Measurements from ENCODE around the gene CROCC. TPM values are rescaled to one million over a fixed set of nuclear protein-coding genes. Genes with fewer than 3 reads are reported as not detected.

The CROCC gene
- total and polyA plus RNA-seq, 9 of the 15 experiments (the other 6 are each of a cell fraction or from before 2014, with no cell fraction given), result 0.17 to 15.4 (median 7.6) TPM

- TF ChIP-seq CHD7 (IDR thresholded peaks at IDR 0.05; ENCODE audit: low read depth, low read length) (no peak), FOSL1 (tag; conservative IDR thresholded peaks at IDR 0.05) (no peak), PRPF4 (IDR thresholded peaks at IDR 0.05; ENCODE audit: insufficient read depth, low read depth, low read length, poor library complexity, severe bottlenecking) (no peak), ZNF197 (CRISPR knock-in tag; IDR thresholded peaks at IDR 0.05; ENCODE audit: low read depth) (no peak), SMARCC2 (IDR thresholded peaks at IDR 0.05; ENCODE audit: low read depth) (no peak), TEAD2 (tag; IDR thresholded peaks at IDR 0.05) (no peak), ZBTB1 (CRISPR knock-in tag; IDR thresholded peaks at IDR 0.05; ENCODE audit: borderline replicate concordance, low read depth) (no peak), HNRNPH1 (optimal IDR thresholded peaks at IDR 0.05; ENCODE audit: low read depth, low read length) (no peak), ARNT (IDR thresholded peaks at IDR 0.05) (no peak)
- TF ChIP-seq, protein P1, sequence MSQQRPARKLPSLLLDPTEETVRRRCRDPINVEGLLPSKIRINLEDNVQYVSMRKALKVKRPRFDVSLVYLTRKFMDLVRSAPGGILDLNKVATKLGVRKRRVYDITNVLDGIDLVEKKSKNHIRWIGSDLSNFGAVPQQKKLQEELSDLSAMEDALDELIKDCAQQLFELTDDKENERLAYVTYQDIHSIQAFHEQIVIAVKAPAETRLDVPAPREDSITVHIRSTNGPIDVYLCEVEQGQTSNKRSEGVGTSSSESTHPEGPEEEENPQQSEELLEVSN (IDR thresholded peaks at IDR 0.05; ENCODE audit: borderline replicate concordance in 1 of 2, extremely low read depth in 1 of 2, insufficient read depth in 1 of 2, insufficient read length in 1 of 2, low read depth in 1 of 2, low read length in 1 of 2, poor library complexity in 1 of 2, severe bottlenecking in 1 of 2), result peak; percentile 21 to 78
- TF ChIP-seq, protein P2, sequence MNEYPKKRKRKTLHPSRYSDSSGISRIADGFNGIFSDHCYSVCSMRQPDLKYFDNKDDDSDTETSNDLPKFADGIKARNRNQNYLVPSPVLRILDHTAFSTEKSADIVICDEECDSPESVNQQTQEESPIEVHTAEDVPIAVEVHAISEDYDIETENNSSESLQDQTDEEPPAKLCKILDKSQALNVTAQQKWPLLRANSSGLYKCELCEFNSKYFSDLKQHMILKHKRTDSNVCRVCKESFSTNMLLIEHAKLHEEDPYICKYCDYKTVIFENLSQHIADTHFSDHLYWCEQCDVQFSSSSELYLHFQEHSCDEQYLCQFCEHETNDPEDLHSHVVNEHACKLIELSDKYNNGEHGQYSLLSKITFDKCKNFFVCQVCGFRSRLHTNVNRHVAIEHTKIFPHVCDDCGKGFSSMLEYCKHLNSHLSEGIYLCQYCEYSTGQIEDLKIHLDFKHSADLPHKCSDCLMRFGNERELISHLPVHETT (CRISPR knock-in tag; conservative IDR thresholded peaks at IDR 0.05 in 1 of 2, IDR thresholded peaks at IDR 0.05 in 1 of 2), result no peak
Measured at GRCh38 chr1:16960560-16961296, 39.0 kb downstream of the CROCC start (continued).
